HUES6 (cell line): ENCODE data around the gene WNT11.

ENCODE experiments used
- H3K27ac ChIP-seq: 2 replicates; pipeline ENCODE4 v1.7.0; 2013; ENCODE audit warnings: low read depth, mild to moderate bottlenecking, low read length, inconsistent platforms
- H3K27me3 ChIP-seq: 2 replicates; pipeline ENCODE4 v1.6.1; 2013; ENCODE audit warnings: low read length; ENCODE audit not compliant: control insufficient read depth, insufficient read depth
- H3K36me3 ChIP-seq: 2 replicates; pipeline ENCODE4 v1.6.1; 2013; ENCODE audit warnings: low read length; ENCODE audit not compliant: control insufficient read depth, insufficient read depth
- H3K4me1 ChIP-seq: 2 replicates; pipeline ENCODE4 v1.6.1; 2013; ENCODE audit warnings: low read length; ENCODE audit not compliant: control insufficient read depth, insufficient read depth
- H3K4me3 ChIP-seq: 2 replicates; pipeline ENCODE4 v1.5.1; 2013; ENCODE audit warnings: low read depth, low read length
- H3K9ac ChIP-seq: one replicate; pipeline ENCODE4 v1.6.1; 2013; ENCODE audit warnings: mild to moderate bottlenecking, low read length
- H3K9me3 ChIP-seq: 2 replicates; pipeline ENCODE4 v1.6.1; 2013; ENCODE audit warnings: low read depth, low read length; ENCODE audit not compliant: control insufficient read depth, insufficient read depth

The WNT11 gene

DNA sequence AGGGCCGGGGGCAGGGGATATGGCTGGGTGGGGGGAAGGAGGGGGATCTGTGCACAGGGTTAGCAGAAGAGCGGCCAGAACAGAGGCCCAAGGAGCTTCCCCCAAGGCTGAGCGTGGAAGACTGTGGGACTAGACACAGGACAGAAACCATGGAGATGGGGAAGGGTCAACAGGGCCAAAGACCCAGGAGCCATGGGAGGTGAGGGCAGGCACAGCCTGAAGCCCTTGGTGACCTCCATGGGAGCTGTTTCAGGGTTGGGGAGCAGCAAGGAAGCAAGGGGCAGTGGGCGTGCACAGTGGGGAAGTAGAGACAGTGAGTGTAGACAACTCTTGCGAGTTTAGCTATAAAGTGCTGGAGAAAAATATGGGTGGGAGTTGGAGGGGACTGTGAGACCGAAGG lies 56.6 kb downstream of the WNT11 start:
- H3K4me3 ChIP-seq: no peak overlapping the region
- no peaks in the 10 kb centered on the region for H3K36me3 ChIP-seq
- H3K27me3 ChIP-seq: peaks cover 12% of the 10 kb centered on the region
- no peak overlapping the region for H3K27ac ChIP-seq
- no peak overlapping the region for H3K9ac ChIP-seq
- no peaks in the 10 kb centered on the region for H3K9me3 ChIP-seq
- H3K4me1 ChIP-seq: peaks cover 17% of the 10 kb centered on the region; the same call in 1 of the 2 replicates

DNA sequence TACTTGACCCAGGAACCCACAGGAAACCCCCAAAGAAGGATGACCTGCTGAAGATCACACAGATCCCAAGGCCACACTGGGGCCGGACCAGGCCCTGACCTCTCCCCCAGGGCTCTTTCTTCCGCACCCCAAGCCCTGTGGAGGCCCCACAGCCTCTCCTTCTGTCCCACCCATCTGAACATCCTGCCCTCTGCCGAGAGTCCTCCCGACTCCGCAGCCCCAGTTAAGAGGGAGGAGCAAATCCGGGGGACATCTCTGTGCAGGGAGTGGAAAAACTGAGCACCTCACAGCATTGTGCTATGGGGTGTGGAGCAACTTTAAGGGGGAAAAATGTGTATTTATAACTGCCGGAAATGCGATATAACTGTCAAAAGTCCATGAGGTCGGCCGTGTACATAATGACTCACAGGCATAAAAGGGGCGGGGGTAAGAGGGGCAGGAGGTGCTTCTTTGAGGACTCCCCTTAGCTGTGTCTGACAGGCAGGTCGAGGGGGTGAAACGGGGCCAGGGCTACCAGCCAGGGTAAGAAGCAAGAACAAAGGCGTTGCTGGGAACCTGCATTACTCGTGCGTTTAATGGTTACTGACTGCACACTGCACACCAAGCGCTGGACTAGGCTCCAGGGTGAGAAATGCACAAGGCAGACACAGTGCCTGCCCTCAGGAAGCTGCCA lies 57.2 kb downstream of the WNT11 start:
- Histone ChIP-seq H3K36me3 (no peaks in the 10 kb centered on the region), H3K27ac (no peak overlapping the region), H3K27me3 (peaks cover 12% of the 10 kb centered on the region), H3K9ac (no peak overlapping the region), H3K4me1 (peaks cover 17% of the 10 kb centered on the region; the same call in 1 of the 2 replicates), H3K9me3 (no peaks in the 10 kb centered on the region), H3K4me3 (no peak overlapping the region)

DNA sequence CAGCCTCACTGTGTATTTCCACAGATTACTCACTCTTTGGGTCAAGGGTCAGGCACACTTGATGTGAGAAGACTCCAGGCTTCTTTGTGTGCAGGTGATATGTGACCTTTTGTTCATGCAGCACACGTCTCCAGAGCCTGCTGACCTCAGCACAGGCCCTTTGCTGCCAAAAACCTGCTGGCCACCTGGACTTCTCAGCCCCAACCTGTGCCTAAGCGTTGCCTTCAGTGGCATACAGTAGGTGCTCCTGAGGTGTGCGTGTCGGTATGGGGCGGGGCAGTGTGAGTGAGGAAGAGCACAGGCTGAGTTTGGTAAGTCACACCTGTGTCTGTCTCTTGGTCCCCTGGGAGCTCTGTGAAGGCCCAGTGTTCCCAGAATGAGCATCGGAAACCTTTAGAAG lies 58.1 kb downstream of the WNT11 start:
- Histone ChIP-seq H3K9me3 (no peaks in the 10 kb centered on the region), H3K4me3 (no peak overlapping the region), H3K27ac (no peak overlapping the region), H3K36me3 (peaks cover under 1% of the 10 kb centered on the region; the same call in 1 of the 2 replicates), H3K4me1 (peaks cover 10% of the 10 kb centered on the region; the same call in 1 of the 2 replicates), H3K27me3 (peaks cover 12% of the 10 kb centered on the region), H3K9ac (no peak overlapping the region)

DNA sequence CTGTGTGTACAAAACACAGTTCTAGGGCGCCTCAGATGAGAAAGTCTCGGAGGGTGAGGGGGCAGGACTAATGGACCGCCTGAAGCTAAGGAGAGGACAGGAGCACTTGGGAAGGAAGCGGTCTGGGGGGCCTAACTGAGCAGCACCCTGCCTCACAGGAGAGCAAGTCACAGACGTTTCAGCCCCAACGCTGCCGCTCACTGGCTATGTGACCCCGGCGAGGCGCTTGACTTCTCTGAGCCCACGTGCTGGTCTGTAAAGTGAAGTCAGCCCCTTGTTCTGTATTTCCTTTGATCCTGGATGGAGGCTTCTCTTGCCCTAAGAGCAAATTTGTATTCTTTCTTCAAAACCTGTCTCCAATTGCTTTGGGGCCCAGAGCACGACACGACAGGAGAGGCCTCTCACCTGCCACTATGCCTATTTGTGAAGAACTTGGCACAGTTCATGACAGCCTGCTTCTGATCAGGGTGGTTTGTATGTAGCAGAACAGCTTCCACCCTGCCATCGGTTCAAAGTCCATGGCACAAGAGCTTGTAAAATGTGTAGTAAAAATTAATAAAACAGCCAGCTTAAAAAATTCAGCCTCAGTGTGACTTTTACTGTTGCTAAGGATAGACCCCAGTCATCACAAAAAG lies 59.1 kb downstream of the WNT11 start:
- peaks cover 4% of the 10 kb centered on the region; the same call in 1 of the 2 replicates for H3K4me1 ChIP-seq
- H3K27me3 ChIP-seq: peaks cover 8% of the 10 kb centered on the region
- no peak overlapping the region for H3K27ac ChIP-seq
- no peaks in the 10 kb centered on the region for H3K9me3 ChIP-seq
- no peak overlapping the region for H3K9ac ChIP-seq
- peaks cover 9% of the 10 kb centered on the region; the same call in 1 of the 2 replicates for H3K36me3 ChIP-seq
- H3K4me3 ChIP-seq: no peak overlapping the region

DNA sequence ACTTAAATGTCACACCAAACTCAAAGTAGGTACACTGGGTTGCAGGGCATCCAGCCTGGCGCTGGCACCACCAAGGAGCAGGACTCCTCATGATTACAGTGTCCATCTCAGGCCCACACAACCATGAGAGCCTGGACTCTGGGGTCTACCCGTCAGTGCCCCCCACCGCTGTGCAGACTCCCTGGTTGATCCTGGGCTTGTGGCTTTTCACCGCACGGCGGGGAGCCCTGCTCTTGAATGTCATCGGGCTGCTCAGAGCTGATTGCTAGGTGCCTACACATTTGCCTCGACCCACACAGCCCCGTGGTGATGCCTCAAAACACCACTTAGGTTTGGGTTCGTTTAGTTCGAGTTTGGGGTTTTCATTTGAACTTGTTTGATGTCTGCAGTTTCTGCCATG lies 63.0 kb downstream of the WNT11 start:
- no peak overlapping the region for H3K4me3 ChIP-seq
- H3K9ac ChIP-seq: no peak overlapping the region
- H3K9me3 ChIP-seq: no peaks in the 10 kb centered on the region
- H3K27me3 ChIP-seq: no peaks in the 10 kb centered on the region
- H3K27ac ChIP-seq: no peak overlapping the region
- H3K36me3 ChIP-seq: peaks cover 28% of the 10 kb centered on the region
- no peaks in the 10 kb centered on the region for H3K4me1 ChIP-seq

DNA sequence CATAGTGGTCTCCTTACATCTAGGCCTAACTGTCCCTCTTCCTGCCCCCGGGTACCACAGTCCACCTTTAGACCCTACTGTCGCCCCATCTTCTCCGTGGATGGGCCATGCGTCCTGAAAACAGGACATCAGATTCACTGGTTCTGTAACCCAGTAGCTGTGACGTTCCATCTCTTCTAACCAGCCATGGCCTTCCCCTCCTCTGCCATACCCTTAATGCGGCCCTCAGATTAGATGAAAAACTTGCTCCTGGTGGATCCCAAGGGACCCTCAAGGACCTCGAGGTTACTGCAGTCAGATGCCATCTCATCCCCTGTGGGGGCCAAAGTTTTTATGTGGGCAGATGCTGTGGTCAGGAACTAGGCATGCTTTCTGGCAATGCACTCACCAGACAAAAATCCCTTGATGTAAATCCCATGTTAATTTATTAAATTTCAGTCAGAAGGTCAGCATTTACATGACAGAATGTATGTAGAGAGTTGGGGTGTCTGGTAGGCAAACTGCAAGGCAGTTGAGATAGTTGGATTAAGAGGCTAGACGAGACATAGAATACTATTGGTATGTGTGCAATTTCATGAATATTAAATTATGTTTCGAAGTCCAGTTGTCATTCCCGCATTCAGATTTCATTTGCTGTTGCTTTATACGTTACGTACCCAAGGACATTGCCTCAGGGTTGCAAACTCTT lies 64.3 kb downstream of the WNT11 start:
- Histone ChIP-seq H3K36me3 (peaks cover 32% of the 10 kb centered on the region), H3K4me1 (no peaks in the 10 kb centered on the region), H3K4me3 (no peak overlapping the region), H3K27ac (no peak overlapping the region), H3K27me3 (no peaks in the 10 kb centered on the region), H3K9ac (no peak overlapping the region), H3K9me3 (no peaks in the 10 kb centered on the region)

DNA sequence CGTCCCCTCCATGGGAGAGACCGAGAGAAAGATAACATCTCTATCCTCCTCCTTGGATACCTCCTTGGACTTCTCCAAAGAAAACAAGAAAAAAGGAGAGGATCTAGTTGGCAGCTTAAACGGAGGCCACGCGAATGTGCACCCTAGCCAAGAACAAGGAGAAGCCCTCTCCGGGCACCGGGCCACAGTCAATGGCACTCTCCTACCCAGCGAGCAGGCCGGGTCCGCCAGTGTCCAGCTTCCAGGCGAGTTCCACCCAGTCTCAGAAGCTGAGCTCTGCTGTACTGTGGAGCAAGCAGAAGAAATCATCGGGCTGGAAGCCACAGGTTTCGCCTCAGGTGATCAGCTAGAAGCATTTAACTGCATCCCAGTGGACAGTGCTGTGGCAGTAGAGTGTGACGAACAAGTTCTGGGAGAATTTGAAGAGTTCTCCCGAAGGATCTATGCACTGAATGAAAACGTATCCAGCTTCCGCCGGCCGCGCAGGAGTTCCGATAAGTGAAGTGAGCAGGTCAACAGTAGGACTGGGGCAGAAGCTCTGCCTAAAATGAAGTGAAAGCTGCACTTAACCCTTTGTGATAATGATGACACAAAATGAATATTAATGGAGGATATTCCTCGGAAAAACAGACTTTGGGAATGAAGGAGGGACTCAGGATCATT lies 65.3 kb downstream of the WNT11 start:
- Histone ChIP-seq H3K4me3 (no peak overlapping the region), H3K9ac (no peak overlapping the region), H3K27me3 (no peaks in the 10 kb centered on the region), H3K9me3 (no peaks in the 10 kb centered on the region), H3K36me3 (peaks cover 34% of the 10 kb centered on the region), H3K4me1 (no peaks in the 10 kb centered on the region), H3K27ac (no peak overlapping the region)

DNA sequence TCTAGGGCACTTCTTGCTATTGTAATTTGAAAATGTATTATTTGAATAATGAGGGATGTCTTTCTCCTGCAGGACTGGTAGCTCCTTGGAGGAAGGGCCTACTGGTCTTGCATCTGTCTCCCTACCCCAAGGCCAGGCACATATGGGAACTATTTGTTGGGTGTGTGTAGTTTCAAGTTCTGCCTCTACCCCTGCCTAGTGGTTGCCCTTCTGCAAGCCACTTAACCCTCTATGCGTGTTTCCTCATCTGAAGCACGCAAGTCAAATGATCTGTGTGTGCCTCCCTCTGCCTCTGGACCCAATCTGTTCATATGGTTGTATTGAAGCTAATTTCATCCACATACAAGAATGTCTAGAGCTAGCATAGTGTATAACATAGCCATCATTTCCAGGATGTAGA lies 67.0 kb downstream of the WNT11 start:
- Histone ChIP-seq H3K4me3 (no peak overlapping the region), H3K27ac (no peak overlapping the region), H3K9me3 (no peaks in the 10 kb centered on the region), H3K9ac (no peak overlapping the region), H3K4me1 (no peaks in the 10 kb centered on the region), H3K27me3 (no peaks in the 10 kb centered on the region), H3K36me3 (peaks cover 40% of the 10 kb centered on the region)
